ENCODE measurements around the gene ADAM12. TPM values are rescaled to one million over a fixed set of nuclear protein-coding genes. Genes with fewer than 3 reads are reported as not detected.

The ADAM12 gene
- total and polyA plus RNA-seq, 4 donors, result 0.03 to 0.33 (median 0.19) TPM

- Histone ChIP-seq H3K36me3 (ENCODE audit: control insufficient read depth in 4 of 4, insufficient read depth in 3 of 4, low read depth in 1 of 4, low read length in 3 of 4) (no peaks in the 10 kb centered on the region), H3K4me1 (ENCODE audit: control insufficient read depth in 4 of 4, insufficient read depth in 4 of 4, low read length in 3 of 4) (peaks cover 0 to 2% (median 0%) of the 10 kb centered on the region in 4 donors), H3K27ac (ENCODE audit: low read depth in 1 of 2, low read length in 2 of 2) (no peak overlapping the region), H3K9ac (ENCODE audit: low read depth in 1 of 2, low read length in 2 of 2) (no peak overlapping the region), H3K9me3 (ENCODE audit: control insufficient read depth in 4 of 4, low read length in 3 of 4) (no peaks in the 10 kb centered on the region), H3K27me3 (ENCODE audit: control insufficient read depth in 4 of 4, insufficient read depth in 4 of 4, low read length in 3 of 4) (peaks cover 0 to 6% (median 0%) of the 10 kb centered on the region in 4 donors), H3K4me3 (ENCODE audit: low read depth in 1 of 3, low read length in 3 of 3) (no peak overlapping the region)
- no peak for DNase-seq (ENCODE audit: low spot score)
- TF ChIP-seq HNF4G (IDR thresholded peaks at IDR 0.05) (no peak), FOXA1 (IDR thresholded peaks at IDR 0.05) (no peak), YY1 (IDR thresholded peaks at IDR 0.05) (no peak), EGR1 (IDR thresholded peaks at IDR 0.05; ENCODE audit: low read depth in 2 of 2) (no peak), RXRA (IDR thresholded peaks at IDR 0.05) (no peak), RAD21 (IDR thresholded peaks at IDR 0.05) (no peak), NR2F2 (IDR thresholded peaks at IDR 0.05) (no peak), JUND (IDR thresholded peaks at IDR 0.05) (no peak), FOXA2 (IDR thresholded peaks at IDR 0.05) (no peak), TAF1 (conservative IDR thresholded peaks at IDR 0.05) (no peak), GABPA (IDR thresholded peaks at IDR 0.05 in 1 of 2, conservative IDR thresholded peaks at IDR 0.05 in 1 of 2) (no peak), SP1 (IDR thresholded peaks at IDR 0.05) (no peak)
- TF ChIP-seq, protein P1, sequence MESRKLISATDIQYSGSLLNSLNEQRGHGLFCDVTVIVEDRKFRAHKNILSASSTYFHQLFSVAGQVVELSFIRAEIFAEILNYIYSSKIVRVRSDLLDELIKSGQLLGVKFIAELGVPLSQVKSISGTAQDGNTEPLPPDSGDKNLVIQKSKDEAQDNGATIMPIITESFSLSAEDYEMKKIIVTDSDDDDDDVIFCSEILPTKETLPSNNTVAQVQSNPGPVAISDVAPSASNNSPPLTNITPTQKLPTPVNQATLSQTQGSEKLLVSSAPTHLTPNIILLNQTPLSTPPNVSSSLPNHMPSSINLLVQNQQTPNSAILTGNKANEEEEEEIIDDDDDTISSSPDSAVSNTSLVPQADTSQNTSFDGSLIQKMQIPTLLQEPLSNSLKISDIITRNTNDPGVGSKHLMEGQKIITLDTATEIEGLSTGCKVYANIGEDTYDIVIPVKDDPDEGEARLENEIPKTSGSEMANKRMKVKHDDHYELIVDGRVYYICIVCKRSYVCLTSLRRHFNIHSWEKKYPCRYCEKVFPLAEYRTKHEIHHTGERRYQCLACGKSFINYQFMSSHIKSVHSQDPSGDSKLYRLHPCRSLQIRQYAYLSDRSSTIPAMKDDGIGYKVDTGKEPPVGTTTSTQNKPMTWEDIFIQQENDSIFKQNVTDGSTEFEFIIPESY (IDR thresholded peaks at IDR 0.05), result no peak
- TF ChIP-seq, protein P2, sequence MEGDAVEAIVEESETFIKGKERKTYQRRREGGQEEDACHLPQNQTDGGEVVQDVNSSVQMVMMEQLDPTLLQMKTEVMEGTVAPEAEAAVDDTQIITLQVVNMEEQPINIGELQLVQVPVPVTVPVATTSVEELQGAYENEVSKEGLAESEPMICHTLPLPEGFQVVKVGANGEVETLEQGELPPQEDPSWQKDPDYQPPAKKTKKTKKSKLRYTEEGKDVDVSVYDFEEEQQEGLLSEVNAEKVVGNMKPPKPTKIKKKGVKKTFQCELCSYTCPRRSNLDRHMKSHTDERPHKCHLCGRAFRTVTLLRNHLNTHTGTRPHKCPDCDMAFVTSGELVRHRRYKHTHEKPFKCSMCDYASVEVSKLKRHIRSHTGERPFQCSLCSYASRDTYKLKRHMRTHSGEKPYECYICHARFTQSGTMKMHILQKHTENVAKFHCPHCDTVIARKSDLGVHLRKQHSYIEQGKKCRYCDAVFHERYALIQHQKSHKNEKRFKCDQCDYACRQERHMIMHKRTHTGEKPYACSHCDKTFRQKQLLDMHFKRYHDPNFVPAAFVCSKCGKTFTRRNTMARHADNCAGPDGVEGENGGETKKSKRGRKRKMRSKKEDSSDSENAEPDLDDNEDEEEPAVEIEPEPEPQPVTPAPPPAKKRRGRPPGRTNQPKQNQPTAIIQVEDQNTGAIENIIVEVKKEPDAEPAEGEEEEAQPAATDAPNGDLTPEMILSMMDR (IDR thresholded peaks at IDR 0.05; ENCODE audit: low read depth, low read length, missing input control), result no peak
- TF ChIP-seq, protein P3, sequence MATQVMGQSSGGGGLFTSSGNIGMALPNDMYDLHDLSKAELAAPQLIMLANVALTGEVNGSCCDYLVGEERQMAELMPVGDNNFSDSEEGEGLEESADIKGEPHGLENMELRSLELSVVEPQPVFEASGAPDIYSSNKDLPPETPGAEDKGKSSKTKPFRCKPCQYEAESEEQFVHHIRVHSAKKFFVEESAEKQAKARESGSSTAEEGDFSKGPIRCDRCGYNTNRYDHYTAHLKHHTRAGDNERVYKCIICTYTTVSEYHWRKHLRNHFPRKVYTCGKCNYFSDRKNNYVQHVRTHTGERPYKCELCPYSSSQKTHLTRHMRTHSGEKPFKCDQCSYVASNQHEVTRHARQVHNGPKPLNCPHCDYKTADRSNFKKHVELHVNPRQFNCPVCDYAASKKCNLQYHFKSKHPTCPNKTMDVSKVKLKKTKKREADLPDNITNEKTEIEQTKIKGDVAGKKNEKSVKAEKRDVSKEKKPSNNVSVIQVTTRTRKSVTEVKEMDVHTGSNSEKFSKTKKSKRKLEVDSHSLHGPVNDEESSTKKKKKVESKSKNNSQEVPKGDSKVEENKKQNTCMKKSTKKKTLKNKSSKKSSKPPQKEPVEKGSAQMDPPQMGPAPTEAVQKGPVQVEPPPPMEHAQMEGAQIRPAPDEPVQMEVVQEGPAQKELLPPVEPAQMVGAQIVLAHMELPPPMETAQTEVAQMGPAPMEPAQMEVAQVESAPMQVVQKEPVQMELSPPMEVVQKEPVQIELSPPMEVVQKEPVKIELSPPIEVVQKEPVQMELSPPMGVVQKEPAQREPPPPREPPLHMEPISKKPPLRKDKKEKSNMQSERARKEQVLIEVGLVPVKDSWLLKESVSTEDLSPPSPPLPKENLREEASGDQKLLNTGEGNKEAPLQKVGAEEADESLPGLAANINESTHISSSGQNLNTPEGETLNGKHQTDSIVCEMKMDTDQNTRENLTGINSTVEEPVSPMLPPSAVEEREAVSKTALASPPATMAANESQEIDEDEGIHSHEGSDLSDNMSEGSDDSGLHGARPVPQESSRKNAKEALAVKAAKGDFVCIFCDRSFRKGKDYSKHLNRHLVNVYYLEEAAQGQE (IDR thresholded peaks at IDR 0.05), result no peak
- TF ChIP-seq, protein P4, sequence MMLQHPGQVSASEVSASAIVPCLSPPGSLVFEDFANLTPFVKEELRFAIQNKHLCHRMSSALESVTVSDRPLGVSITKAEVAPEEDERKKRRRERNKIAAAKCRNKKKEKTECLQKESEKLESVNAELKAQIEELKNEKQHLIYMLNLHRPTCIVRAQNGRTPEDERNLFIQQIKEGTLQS (IDR thresholded peaks at IDR 0.05), result no peak
- WGBS, result 95% methylated on average over 1 of the region's 1 CpG
Measured at GRCh38 chr10:126205486-126206205, 182.6 kb downstream of the ADAM12 start.

Measured in liver (tissue), 9 donors.